ENCODE results near the gene ZNF593. TPM values are rescaled to one million over a fixed set of nuclear protein-coding genes. Genes with fewer than 3 reads are reported as not detected.

Gene ZNF593
- total and polyA plus RNA-seq, 9 of the 15 experiments (the other 6 are each of a cell fraction or from before 2014, with no cell fraction given), result 9.8 to 334 (median 48.2) TPM

DNA sequence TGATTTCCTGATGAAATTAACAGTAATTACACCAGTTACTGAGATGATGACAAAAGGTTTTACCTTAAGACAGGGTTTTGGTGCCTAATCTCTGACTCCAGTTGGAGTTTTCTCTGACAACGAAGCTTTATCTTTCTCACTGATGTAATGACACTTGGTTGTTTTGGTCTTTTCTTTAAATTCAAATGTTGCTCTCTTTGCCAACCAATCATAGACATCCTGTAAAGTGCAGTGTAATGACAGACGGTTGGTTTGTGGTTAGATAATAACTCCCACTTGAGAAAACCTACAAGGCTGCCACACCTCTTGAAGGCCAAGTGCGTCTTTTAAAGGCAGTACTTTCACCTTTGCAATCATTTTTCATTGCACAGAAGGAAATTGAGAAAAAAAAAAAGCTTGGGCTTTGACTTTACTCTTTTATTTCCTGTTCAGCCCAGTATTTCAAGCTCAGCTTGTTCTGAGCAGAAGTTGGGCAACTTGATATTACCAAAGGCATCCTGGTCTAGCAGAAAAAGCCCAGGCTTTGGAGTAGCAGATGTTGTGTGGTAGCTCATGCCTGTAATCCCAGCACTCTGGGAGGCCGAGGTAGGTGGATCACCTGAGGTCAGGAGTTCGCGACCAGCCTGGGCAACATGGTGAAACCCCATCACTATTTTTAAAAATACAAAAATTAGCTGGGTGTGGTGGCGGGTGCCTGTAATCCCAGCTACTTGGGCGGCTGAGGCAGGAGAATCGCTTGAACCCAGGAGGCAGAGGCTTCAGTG, 43.2 kb upstream of the ZNF593 start (continued):
- TF ChIP-seq THRAP3 (IDR thresholded peaks at IDR 0.05; ENCODE audit: borderline replicate concordance), result no peak
- TF ChIP-seq ZNF76 (CRISPR knock-in tag; IDR thresholded peaks at IDR 0.05; ENCODE audit: borderline replicate concordance), result peak; percentile 64; the same call in 1 of the 2 replicates
- TF ChIP-seq ZNF431 (CRISPR knock-in tag; IDR thresholded peaks at IDR 0.05), result peak; percentile 69; the same call in 1 of the 2 replicates
- peak; percentile 54; the same call in 1 of the 2 replicates for TF ChIP-seq ZNF707 (CRISPR knock-in tag; conservative IDR thresholded peaks at IDR 0.05)
- TF ChIP-seq ZFP36 (IDR thresholded peaks at IDR 0.05; ENCODE audit: low read depth, low read length, partially characterized antibody), result no peak
- no peak for TF ChIP-seq SNRNP70 (optimal IDR thresholded peaks at IDR 0.05; ENCODE audit: low read depth, low read length)
- TF ChIP-seq, protein P1, sequence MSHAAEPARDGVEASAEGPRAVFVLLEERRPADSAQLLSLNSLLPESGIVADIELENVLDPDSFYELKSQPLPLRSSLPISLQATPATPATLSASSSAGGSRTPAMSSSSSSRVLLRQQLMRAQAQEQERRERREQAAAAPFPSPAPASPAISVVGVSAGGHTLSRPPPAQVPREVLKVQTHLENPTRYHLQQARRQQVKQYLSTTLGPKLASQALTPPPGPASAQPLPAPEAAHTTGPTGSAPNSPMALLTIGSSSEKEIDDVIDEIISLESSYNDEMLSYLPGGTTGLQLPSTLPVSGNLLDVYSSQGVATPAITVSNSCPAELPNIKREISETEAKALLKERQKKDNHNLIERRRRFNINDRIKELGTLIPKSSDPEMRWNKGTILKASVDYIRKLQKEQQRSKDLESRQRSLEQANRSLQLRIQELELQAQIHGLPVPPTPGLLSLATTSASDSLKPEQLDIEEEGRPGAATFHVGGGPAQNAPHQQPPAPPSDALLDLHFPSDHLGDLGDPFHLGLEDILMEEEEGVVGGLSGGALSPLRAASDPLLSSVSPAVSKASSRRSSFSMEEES (CRISPR knock-in tag; IDR thresholded peaks at IDR 0.05), result peak; percentile 3; the same call in 1 of the 2 replicates
- TF ChIP-seq, protein P2, sequence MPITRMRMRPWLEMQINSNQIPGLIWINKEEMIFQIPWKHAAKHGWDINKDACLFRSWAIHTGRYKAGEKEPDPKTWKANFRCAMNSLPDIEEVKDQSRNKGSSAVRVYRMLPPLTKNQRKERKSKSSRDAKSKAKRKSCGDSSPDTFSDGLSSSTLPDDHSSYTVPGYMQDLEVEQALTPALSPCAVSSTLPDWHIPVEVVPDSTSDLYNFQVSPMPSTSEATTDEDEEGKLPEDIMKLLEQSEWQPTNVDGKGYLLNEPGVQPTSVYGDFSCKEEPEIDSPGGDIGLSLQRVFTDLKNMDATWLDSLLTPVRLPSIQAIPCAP (CRISPR knock-in tag; IDR thresholded peaks at IDR 0.05; ENCODE audit: borderline replicate concordance), result no peak
- TF ChIP-seq ETV5 (CRISPR knock-in tag; IDR thresholded peaks at IDR 0.05; ENCODE audit: low read depth), result peak; percentile 47; the same call in 1 of the 2 replicates
- TF ChIP-seq MED1 (CRISPR knock-in tag; IDR thresholded peaks at IDR 0.05; ENCODE audit: borderline replicate concordance), result no peak
- TF ChIP-seq PRMT5 (CRISPR knock-in tag; IDR thresholded peaks at IDR 0.05), result no peak
- TF ChIP-seq, protein P3, sequence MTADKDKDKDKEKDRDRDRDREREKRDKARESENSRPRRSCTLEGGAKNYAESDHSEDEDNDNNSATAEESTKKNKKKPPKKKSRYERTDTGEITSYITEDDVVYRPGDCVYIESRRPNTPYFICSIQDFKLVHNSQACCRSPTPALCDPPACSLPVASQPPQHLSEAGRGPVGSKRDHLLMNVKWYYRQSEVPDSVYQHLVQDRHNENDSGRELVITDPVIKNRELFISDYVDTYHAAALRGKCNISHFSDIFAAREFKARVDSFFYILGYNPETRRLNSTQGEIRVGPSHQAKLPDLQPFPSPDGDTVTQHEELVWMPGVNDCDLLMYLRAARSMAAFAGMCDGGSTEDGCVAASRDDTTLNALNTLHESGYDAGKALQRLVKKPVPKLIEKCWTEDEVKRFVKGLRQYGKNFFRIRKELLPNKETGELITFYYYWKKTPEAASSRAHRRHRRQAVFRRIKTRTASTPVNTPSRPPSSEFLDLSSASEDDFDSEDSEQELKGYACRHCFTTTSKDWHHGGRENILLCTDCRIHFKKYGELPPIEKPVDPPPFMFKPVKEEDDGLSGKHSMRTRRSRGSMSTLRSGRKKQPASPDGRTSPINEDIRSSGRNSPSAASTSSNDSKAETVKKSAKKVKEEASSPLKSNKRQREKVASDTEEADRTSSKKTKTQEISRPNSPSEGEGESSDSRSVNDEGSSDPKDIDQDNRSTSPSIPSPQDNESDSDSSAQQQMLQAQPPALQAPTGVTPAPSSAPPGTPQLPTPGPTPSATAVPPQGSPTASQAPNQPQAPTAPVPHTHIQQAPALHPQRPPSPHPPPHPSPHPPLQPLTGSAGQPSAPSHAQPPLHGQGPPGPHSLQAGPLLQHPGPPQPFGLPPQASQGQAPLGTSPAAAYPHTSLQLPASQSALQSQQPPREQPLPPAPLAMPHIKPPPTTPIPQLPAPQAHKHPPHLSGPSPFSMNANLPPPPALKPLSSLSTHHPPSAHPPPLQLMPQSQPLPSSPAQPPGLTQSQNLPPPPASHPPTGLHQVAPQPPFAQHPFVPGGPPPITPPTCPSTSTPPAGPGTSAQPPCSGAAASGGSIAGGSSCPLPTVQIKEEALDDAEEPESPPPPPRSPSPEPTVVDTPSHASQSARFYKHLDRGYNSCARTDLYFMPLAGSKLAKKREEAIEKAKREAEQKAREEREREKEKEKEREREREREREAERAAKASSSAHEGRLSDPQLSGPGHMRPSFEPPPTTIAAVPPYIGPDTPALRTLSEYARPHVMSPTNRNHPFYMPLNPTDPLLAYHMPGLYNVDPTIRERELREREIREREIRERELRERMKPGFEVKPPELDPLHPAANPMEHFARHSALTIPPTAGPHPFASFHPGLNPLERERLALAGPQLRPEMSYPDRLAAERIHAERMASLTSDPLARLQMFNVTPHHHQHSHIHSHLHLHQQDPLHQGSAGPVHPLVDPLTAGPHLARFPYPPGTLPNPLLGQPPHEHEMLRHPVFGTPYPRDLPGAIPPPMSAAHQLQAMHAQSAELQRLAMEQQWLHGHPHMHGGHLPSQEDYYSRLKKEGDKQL (CRISPR knock-in tag; IDR thresholded peaks at IDR 0.05; ENCODE audit: borderline replicate concordance), result no peak
- TF ChIP-seq HEY1 (CRISPR knock-in tag; IDR thresholded peaks at IDR 0.05; ENCODE audit: borderline replicate concordance), result 0 out of 2 replicates have a peak, but pooled peaks have one; percentile 4
- peak in 1 of 2 experiments; percentile 16; a peak in 1 of 4 replicates for TF ChIP-seq NRF1 (conservative IDR thresholded peaks at IDR 0.05 in 1 of 2, IDR thresholded peaks at IDR 0.05 in 1 of 2)
- no peak for TF ChIP-seq WHSC1 (IDR thresholded peaks at IDR 0.05; ENCODE audit: low read length)
- TF ChIP-seq, protein P4, sequence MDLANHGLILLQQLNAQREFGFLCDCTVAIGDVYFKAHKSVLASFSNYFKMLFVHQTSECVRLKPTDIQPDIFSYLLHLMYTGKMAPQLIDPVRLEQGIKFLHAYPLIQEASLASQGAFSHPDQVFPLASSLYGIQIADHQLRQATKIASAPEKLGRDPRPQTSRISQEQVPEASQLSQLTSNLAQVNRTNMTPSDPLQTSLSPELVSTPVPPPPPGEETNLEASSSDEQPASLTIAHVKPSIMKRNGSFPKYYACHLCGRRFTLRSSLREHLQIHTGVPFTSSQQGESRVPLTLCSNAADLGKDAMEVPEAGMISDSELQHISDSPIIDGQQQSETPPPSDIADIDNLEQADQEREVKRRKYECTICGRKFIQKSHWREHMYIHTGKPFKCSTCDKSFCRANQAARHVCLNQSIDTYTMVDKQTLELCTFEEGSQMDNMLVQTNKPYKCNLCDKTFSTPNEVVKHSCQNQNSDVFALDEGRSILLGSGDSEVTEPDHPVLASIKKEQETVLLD (IDR thresholded peaks at IDR 0.05), result peak; percentile 68; the same call in 1 of the 2 replicates
- no peak for TF ChIP-seq CHD1 (IDR thresholded peaks at IDR 0.05; ENCODE audit: low read length)
- TF ChIP-seq MAFG (tag; conservative IDR thresholded peaks at IDR 0.05), result peak; percentile 91
